ENCODE results near the gene TMEM59L.

The TMEM59L gene

GRCh38 chr19:18660051-18660910 lies 47.6 kb downstream of the TMEM59L start:
- DNase-seq, result no peak

GRCh38 chr19:18660939-18661670 lies 48.4 kb downstream of the TMEM59L start:
- DNase-seq, result no peak

GRCh38 chr19:18662972-18663732 lies 50.5 kb downstream of the TMEM59L start:
- no peak for DNase-seq

GRCh38 chr19:18663940-18664530 lies 51.4 kb downstream of the TMEM59L start:
- no peak for DNase-seq

GRCh38 chr19:18665771-18666202 lies 53.1 kb downstream of the TMEM59L start:
- no peak for DNase-seq

- no peak for DNase-seq
These were observed 53.6 kb downstream of the TMEM59L start for GRCh38 chr19:18666317-18666716.

- DNase-seq, result no peak
These were observed 54.1 kb downstream of the TMEM59L start for GRCh38 chr19:18666784-18667183.

GRCh38 chr19:18667531-18668251 lies 55.0 kb downstream of the TMEM59L start:
- DNase-seq, result no peak

- no peak for DNase-seq
These were observed 55.6 kb downstream of the TMEM59L start for GRCh38 chr19:18668252-18668631.

- DNase-seq, result no peak
These were observed 56.3 kb downstream of the TMEM59L start for GRCh38 chr19:18668744-18669523.

GRCh38 chr19:18669524-18669817 lies 56.8 kb downstream of the TMEM59L start:
- DNase-seq, result no peak

GRCh38 chr19:18669883-18670282 lies 57.2 kb downstream of the TMEM59L start:
- DNase-seq, result no peak

- DNase-seq, result no peak
These were observed 57.6 kb downstream of the TMEM59L start for GRCh38 chr19:18670312-18670711.
